ENCODE data around the gene IER2.

- TF ChIP-seq CTCF (conservative IDR thresholded peaks at IDR 0.05) (no peak), ZFX (IDR thresholded peaks at IDR 0.05) (peak; percentile 67)
Observed at GRCh38 chr19:13116282-13117175, 33.7 kb upstream of the IER2 start, which contains the start of gene TRMT1.

Data from C4-2B (cell line).